K562 (cell line): ENCODE measurements around the gene POPDC2. TPM values are rescaled to one million over a fixed set of nuclear protein-coding genes. Genes with fewer than 3 reads are reported as not detected.

Source experiments
- ATAC-seq: fragments of 200-7000 bp; cut with Tn5 transposase; 3 replicates; pipeline ENCODE4 v1.9.1; 2020; ENCODE audit warnings: moderate library complexity
- BruUV-seq: library from RNA; stranded (reverse); fragments of 400-500 nt; replicated peaks from 2 replicates; lab custom pipeline; 2021; lab: Mats Ljungman, UMichigan
- CTCF ChIA-PET: fragments of 300-600 bp; formaldehyde crosslinking; extraction: SDS; loops from one replicate; lab custom pipeline; 2021; ENCODE audit warnings: low intra/inter-chr PET ratio; lab: Yijun Ruan, JAX
- POLR2A ChIA-PET: fragments of 300-600, 350-650 bp; sonication (Branson Sonifier 250); formaldehyde crosslinking; extraction: SDS; loops from one replicate; lab custom pipeline; 2021; ENCODE audit warnings: antibody characterized with exemption, inconsistent platforms; lab: Yijun Ruan, JAX
- DNase-seq, 4 experiments: peaks; one replicate each; pipeline versions ENCODE4 v3.0.0 to v3.0.0-alpha.2; 2011 to 2018; ENCODE audit warnings: low spot score in 3 of 4, mixed read lengths in 3 of 4; ENCODE audit errors: extremely low read depth in 1 of 4
- FAIRE-seq: peaks from 2 replicates; lab custom pipeline; 2011; peaks lifted over from hg19 to GRCh38; lab: Jason Lieb, UNC
- H2AFZ ChIP-seq: 2 replicates; pipeline ENCODE4 v1.6.0; 2011; ENCODE audit warnings: low read depth, low read length, control low read depth, inconsistent platforms
- H3K27ac ChIP-seq: fragments of 200-600 bp; 3 replicates; pipeline ENCODE4 v1.8.0; 2011; ENCODE audit warnings: low read depth, mild to moderate bottlenecking, control low read depth, inconsistent platforms, low read length, moderate library complexity, mixed read lengths; ENCODE audit errors: extremely low read depth
- H3K27me3 ChIP-seq, 2 experiments: fragments of 300-600 bp in 1 of 2; 2 replicates in 1 of 2; 3 replicates in 1 of 2; pipeline versions ENCODE4 v1.6.0 to v1.8.0; 2011; ENCODE audit warnings: inconsistent platforms in 2 of 2, low read length in 2 of 2, mild to moderate bottlenecking in 1 of 2, mixed read lengths in 1 of 2, moderate library complexity in 1 of 2; ENCODE audit not compliant: control insufficient read depth in 2 of 2, insufficient read depth in 2 of 2
- H3K36me3 ChIP-seq: fragments of 300-600 bp; 3 replicates; pipeline ENCODE4 v1.8.0; 2011; ENCODE audit warnings: mild to moderate bottlenecking, low read length, inconsistent platforms; ENCODE audit not compliant: control insufficient read depth, insufficient read depth
- H3K4me1 ChIP-seq, 2 experiments: fragments of 200-600 bp in 1 of 2; replicated peaks in 1 of 2; 2 replicates in 1 of 2; 3 replicates in 1 of 2; pipeline versions ENCODE4 v1.5.1 to v1.8.0; 2011; ENCODE audit warnings: inconsistent platforms in 2 of 2, low read length in 2 of 2, mild to moderate bottlenecking in 1 of 2, mixed read lengths in 1 of 2, moderate library complexity in 1 of 2; ENCODE audit not compliant: control insufficient read depth in 2 of 2, insufficient read depth in 2 of 2
- H3K4me2 ChIP-seq: 2 replicates; pipeline ENCODE4 v1.6.1; 2011; ENCODE audit warnings: low read length, control low read depth, inconsistent platforms, mixed read lengths; ENCODE audit not compliant: insufficient read depth
- H3K4me3 ChIP-seq: fragments of 200-600 bp; sonication (generic), shearing (Covaris generic); 2 replicates; pipeline ENCODE4 v1.5.1; 2016; ENCODE audit warnings: control low read depth, inconsistent platforms
- H3K79me2 ChIP-seq: fragments of 200-600 bp; 3 replicates; pipeline ENCODE4 v1.8.0; 2011; ENCODE audit warnings: low read length, inconsistent platforms; ENCODE audit not compliant: control insufficient read depth, insufficient read depth
- H3K9ac ChIP-seq, 2 experiments: 2 replicates each; pipeline versions ENCODE4 v1.6.0 to v1.6.1; 2011; ENCODE audit warnings: low read depth in 2 of 2, low read length in 2 of 2, control low read depth in 1 of 2, inconsistent platforms in 1 of 2, mild to moderate bottlenecking in 1 of 2, mixed read lengths in 1 of 2; ENCODE audit not compliant: insufficient read depth in 1 of 2
- H3K9me1 ChIP-seq: one replicate; pipeline ENCODE4 v1.6.0; 2011; ENCODE audit warnings: inconsistent platforms, mild to moderate bottlenecking, low read length, moderate library complexity; ENCODE audit not compliant: control insufficient read depth, insufficient read depth
- H3K9me3 ChIP-seq: replicated peaks from 2 replicates; pipeline ENCODE4 v1.5.1; 2011; ENCODE audit warnings: low read depth, low read length, inconsistent platforms; ENCODE audit not compliant: control insufficient read depth, insufficient read depth
- H4K20me1 ChIP-seq: replicated peaks from 2 replicates; pipeline ENCODE4 v1.6.1; 2011; ENCODE audit warnings: low read length, inconsistent platforms, mixed read lengths; ENCODE audit not compliant: control insufficient read depth, insufficient read depth
- CBFA2T3 ChIP-seq: fragments of 450-650 bp; IDR thresholded peaks from 2 replicates; pipeline ENCODE4 v1.6.1; 2017
- FUS ChIP-seq: fragments of 200-400 bp; formaldehyde crosslinking; optimal IDR thresholded peaks from 2 replicates; pipeline ENCODE3; 2017; ENCODE audit warnings: low read depth, low read length
- HMG20A ChIP-seq: fragments of 450-650 bp; formaldehyde crosslinking; conservative IDR thresholded peaks from 2 replicates; pipeline ENCODE4 v1.4.0; 2020; ENCODE audit warnings: mild to moderate bottlenecking, mixed read lengths
- RFX5 ChIP-seq: IDR thresholded peaks from 2 replicates; pipeline ENCODE4 v1.6.1; 2011; ENCODE audit warnings: low read depth, mild to moderate bottlenecking, improper control_type of control experiment, low read length
- STAG1 ChIP-seq: sonication (generic); formaldehyde crosslinking; IDR thresholded peaks from 2 replicates; pipeline ENCODE4 v1.5.0; 2020; ENCODE audit warnings: missing genetic modification reagents, borderline replicate concordance
- TFAM ChIP-seq: fragments of 250-450 bp; sonication (Bioruptor Pico); conservative IDR thresholded peaks from 2 replicates; pipeline ENCODE4 v1.5.0; 2021; ENCODE audit warnings: mild to moderate bottlenecking, moderate library complexity
- ZBED1 ChIP-seq: IDR thresholded peaks from 2 replicates; pipeline ENCODE4 v1.6.1; 2014
- ZBTB7A ChIP-seq: IDR thresholded peaks from 2 replicates; pipeline ENCODE4 v1.6.1; 2011; ENCODE audit warnings: low read depth, mild to moderate bottlenecking, low read length, moderate library complexity, borderline replicate concordance; ENCODE audit not compliant: control insufficient read depth
- WGBS: fragments of 100-300 bp; shearing (Covaris generic); methylation state at CpG from one replicate; pipeline ENCODE4 v1.1.6; 2016; ENCODE audit warnings: low coverage, mixed read lengths; ENCODE audit not compliant: insufficient coverage; ENCODE audit errors: missing lambda C conversion rate; 5-methylcytosine and 5-hydroxymethylcytosine counted together
- in situ Hi-C: fragments of 300-500 bp; cut with MboI; formaldehyde crosslinking; loops from 4 replicates; pipeline ENCODE4 v1.15.0; 2018; ENCODE audit warnings: inconsistent platforms, mixed read lengths
- intact Hi-C: fragments of 100-400 bp; cut with micrococcal nuclease; formaldehyde crosslinking; loops from 2 replicates; pipeline ENCODE4 v1.14.2; 2022
- polyA plus RNA-seq, 8 experiments: library from polyadenylated mRNA; depleted of rRNA in 4 of 8; stranded (reverse) in 5 of 8; unstranded in 3 of 8; fragments of >200 nt; fragmentation: Nextera tagmentation in 2 of 8; fragmentation: Illumina TruSeq in 1 of 8; extraction: Ambion mirVana in 2 of 8; extraction: Trizol in 1 of 8; gene quantifications; 2 replicates each; pipeline versions ENCODE4 v1.2.1 to v1.2.3, GENCODE V29; 2011 to 2014; ENCODE audit warnings: inconsistent platforms in 1 of 8, missing spikeins in 1 of 8
- total RNA-seq, 7 experiments: library from RNA; depleted of rRNA in 6 of 7; stranded (reverse); fragments of >200 nt in 6 of 7; fragmentation: Illumina TruSeq in 2 of 7; extraction: Trizol in 2 of 7; gene quantifications; 2 replicates each; pipeline versions ENCODE4 v1.2.1 to v1.2.3, GENCODE V29; 2011 to 2021; ENCODE audit warnings: low replicate concordance in 1 of 7
- TF ChIP-seq, protein P1 (sequence below): sonication (generic); formaldehyde crosslinking; IDR thresholded peaks from 2 replicates; pipeline ENCODE4 v1.8.0; 2022; ENCODE audit warnings: mild to moderate bottlenecking, missing genetic modification reagents

Gene POPDC2
- total and polyA plus RNA-seq, 9 of the 15 experiments (the other 6 are each of a cell fraction or from before 2014, with no cell fraction given), result 0.08 to 0.32 (median 0.13) TPM; not detected in 4

- Histone ChIP-seq H3K36me3 (no peaks in the 10 kb centered on the region), H3K79me2 (no peaks in the 10 kb centered on the region), H3K27me3 (no peaks in the 10 kb centered on the region), H3K4me3 (no peak overlapping the region), H3K4me1 (peaks cover 0 to 11% of the 10 kb centered on the region in 2 experiments; a peak in 4 of 5 replicates), H3K27ac (no peak overlapping the region), H3K9me3 (no peaks in the 10 kb centered on the region), H3K9me1 (no peaks in the 10 kb centered on the region), H3K9ac (no peak overlapping the region), H2AFZ (no peak overlapping the region), H4K20me1 (no peaks in the 10 kb centered on the region), H3K4me2 (no peak overlapping the region)
- BruUV-seq, result no TSS peak
- WGBS, result 25% methylated on average over 1 of the region's 1 CpG
- ATAC-seq (no peak), FAIRE-seq (no peak), DNase-seq (no peak)
- intact Hi-C loops, result no loop called here
- TF ChIP-seq FUS, result no peak
- TF ChIP-seq TFAM (CRISPR knock-in tag), result no peak
- in situ Hi-C loops, result no loop called here
- ChIA-PET POLR2A (no interaction called here), CTCF (no interaction called here)
These were observed 31.5 kb downstream of the POPDC2 start for GRCh38 chr3:119628816-119629445.

DNA sequence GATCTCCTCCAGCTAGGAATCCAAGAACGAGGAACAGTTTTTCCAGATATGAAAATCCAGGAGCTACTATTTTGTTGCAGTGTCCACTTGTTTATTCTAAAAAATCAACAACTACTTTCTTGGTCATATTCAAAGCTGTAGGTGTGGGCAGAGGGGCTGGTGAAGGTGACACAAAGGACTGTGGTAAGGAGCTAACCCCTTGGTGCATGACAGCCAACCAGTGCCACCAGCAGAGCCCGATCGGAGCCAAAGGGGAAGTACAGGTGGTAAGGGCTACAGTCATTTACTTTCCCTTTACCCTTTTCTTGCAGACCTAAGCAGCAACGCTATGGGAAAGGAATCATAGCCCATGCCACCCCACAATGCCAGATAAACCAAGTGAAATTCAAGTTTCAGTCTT lies 32.0 kb downstream of the POPDC2 start:
- H3K4me1 ChIP-seq, result peaks cover 0 to 11% of the 10 kb centered on the region in 2 experiments; a peak in 4 of 5 replicates
- no peak overlapping the region for H3K9ac ChIP-seq
- in situ Hi-C loops (no loop called here), intact Hi-C loops (no loop called here)
- no peak for FAIRE-seq
- no peaks in the 10 kb centered on the region for H3K27me3 ChIP-seq
- H3K9me1 ChIP-seq, result no peaks in the 10 kb centered on the region
- WGBS, result 39% methylated on average over 3 of the region's 4 CpGs
- no peak overlapping the region for H2AFZ ChIP-seq
- H3K27ac ChIP-seq, result no peak overlapping the region
- TF ChIP-seq ZBTB7A (no peak), CBFA2T3 (no peak), HMG20A (no peak), STAG1 (CRISPR knock-in tag) (no peak), ZBED1 (no peak), RFX5 (no peak)
- TF ChIP-seq, protein P1, sequence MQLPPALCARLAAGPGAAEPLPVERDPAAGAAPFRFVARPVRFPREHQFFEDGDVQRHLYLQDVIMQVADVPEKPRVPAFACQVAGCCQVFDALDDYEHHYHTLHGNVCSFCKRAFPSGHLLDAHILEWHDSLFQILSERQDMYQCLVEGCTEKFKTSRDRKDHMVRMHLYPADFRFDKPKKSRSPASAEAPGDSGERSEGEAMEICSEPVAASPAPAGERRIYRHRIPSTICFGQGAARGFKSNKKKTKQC, result no peak
- TF ChIP-seq, all 486 proteins: peak for 0
- Histone ChIP-seq H3K4me2 (no peak overlapping the region), H4K20me1 (no peaks in the 10 kb centered on the region), H3K4me3 (no peak overlapping the region), H3K36me3 (no peaks in the 10 kb centered on the region), H3K79me2 (no peaks in the 10 kb centered on the region), H3K9me3 (no peaks in the 10 kb centered on the region)
- ATAC-seq (no peak), DNase-seq (no peak)
- no TSS peak for BruUV-seq
- POLR2A ChIA-PET, result no interaction called here
- CTCF ChIA-PET, result no interaction called here
